ENCODE measurements around the gene ADAMTS19.
"Not testable (repeated sequence)": the region's sequence is repeated elsewhere in the genome, so short reads cannot be mapped to it uniquely, and the experiment has no call there.

The ADAMTS19 gene

DNA sequence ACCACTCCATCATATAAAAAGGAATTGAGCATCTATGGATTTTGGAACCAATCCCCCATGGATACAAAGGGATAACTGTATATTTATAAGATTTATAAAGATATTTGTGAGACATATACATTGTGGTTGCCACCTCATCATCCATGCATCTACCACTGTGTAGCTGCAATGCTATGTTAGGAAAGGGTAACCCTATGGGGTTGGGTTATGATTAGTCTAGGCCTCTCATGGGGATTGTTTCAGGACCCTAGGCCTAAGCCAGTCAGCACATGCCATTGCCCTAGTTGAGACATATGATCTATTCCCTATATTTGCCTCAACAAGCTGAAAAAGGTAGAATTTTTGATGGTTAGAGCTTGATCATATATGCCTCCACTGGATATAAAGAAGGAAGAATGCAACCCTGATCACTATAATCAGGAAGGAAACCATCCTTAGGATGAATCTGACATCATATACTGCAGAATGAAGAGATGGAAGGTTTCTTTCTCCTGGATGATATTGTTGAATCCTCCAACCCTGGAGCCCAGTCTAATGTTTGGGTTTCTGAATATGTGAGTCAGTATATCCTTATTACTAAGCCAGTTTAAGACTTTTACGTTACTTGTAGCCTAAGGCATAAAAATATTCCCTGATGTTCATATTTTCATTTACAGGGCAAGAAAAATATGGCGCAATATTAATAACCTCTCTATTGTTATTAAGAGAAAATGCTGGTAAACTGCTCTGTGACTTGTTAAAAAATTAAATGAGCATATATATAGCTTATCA is 94.2 kb downstream of the ADAMTS19 start:
- no peak for TF ChIP-seq CTCF (IDR thresholded peaks at IDR 0.05; ENCODE audit: insufficient read depth, low read depth, low read length, missing control alignments)
- no peak overlapping the region for H3K4me3 ChIP-seq (ENCODE audit: low read depth, low read length)
- no peak for DNase-seq (ENCODE audit: low read depth)

DNA sequence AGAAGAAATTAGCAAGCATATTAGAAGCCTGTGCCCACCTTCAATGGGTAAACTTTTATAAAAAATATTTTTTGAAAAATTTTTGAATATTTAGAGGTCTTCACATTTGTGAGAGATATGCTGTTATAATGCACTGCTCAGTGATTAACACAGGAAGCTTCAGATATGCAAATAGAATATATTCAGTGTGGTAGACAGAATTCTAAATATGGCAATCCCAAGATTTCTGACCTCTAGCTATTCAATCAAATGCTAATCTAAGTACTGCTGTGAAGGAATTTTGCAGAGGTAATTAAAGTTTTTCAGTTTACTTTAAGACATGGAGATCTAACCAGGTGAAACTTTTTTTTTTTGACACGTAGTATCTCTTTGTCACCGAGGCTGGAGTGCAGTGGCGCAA is 103.5 kb downstream of the ADAMTS19 start:
- DNase-seq (ENCODE audit: low read depth) = no peak
- TF ChIP-seq CTCF (IDR thresholded peaks at IDR 0.05; ENCODE audit: insufficient read depth, low read depth, low read length, missing control alignments) = no peak
- no peak overlapping the region for H3K4me3 ChIP-seq (ENCODE audit: low read depth, low read length)

DNA sequence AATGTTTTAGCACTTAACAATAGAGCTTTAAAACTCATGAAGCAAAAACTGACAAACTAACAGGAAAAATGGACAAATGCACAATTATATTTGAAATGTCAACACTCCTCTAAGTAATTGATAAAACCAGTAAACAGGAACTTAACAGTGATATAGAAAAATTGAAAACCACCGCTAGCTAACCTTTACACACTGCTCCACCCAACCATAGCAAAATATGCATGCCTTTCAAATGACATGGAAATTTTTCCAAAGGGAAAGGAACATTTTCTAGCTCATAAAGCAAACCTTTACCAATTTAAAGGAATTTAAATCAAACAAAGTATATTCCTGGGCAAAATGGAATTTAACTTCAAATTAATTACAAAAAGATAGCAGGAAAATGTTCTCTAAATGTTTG is 109.2 kb downstream of the ADAMTS19 start:
- H3K4me3 ChIP-seq (ENCODE audit: low read depth, low read length) = no peak overlapping the region
- DNase-seq (ENCODE audit: low read depth) = no peak
- TF ChIP-seq CTCF (IDR thresholded peaks at IDR 0.05; ENCODE audit: insufficient read depth, low read depth, low read length, missing control alignments) = no peak

GRCh38 chr5:129572060-129572459 is 112.0 kb downstream of the ADAMTS19 start:
- no peak overlapping the region for H3K4me3 ChIP-seq (ENCODE audit: low read depth, low read length)
- TF ChIP-seq CTCF (IDR thresholded peaks at IDR 0.05; ENCODE audit: insufficient read depth, low read depth, low read length, missing control alignments) = no peak
- no peak for DNase-seq (ENCODE audit: low read depth)

- DNase-seq (ENCODE audit: low read depth); H3K4me3 ChIP-seq (ENCODE audit: low read depth, low read length): not testable (repeated sequence)
Observed at GRCh38 chr5:129584496-129584895, 124.4 kb downstream of the ADAMTS19 start.

GRCh38 chr5:129591508-129592160 is 131.5 kb downstream of the ADAMTS19 start:
- DNase-seq (ENCODE audit: low read depth) = no peak
- no peak overlapping the region for H3K4me3 ChIP-seq (ENCODE audit: low read depth, low read length)
- no peak for TF ChIP-seq CTCF (IDR thresholded peaks at IDR 0.05; ENCODE audit: insufficient read depth, low read depth, low read length, missing control alignments)

DNA sequence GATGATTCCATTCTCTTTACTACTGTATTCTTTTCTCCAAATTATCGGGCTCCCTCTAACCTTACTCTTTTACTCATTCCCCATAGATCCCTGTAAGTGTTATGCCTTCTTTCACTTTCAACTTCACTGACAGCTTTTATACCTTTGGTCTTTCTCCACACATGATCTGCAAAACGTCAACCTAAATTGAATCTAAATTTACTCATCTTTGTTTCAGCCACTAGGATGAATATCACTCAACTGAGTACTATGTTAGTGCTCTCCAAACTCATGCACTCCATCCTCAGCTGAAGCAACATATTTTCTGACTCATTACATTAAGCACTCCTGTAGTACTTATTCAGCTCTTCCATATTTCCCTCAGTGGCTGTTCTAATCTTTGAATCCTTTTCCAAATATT is 133.4 kb downstream of the ADAMTS19 start:
- H3K4me3 ChIP-seq (ENCODE audit: low read depth, low read length) = no peak overlapping the region
- DNase-seq (ENCODE audit: low read depth) = no peak
- TF ChIP-seq CTCF (IDR thresholded peaks at IDR 0.05; ENCODE audit: insufficient read depth, low read depth, low read length, missing control alignments) = no peak

All from GM12865 (cell line).